Measurements from ENCODE around the gene MRPL40. TPM values are rescaled to one million over a fixed set of nuclear protein-coding genes. Genes with fewer than 3 reads are reported as not detected.

The MRPL40 gene
- total and polyA plus RNA-seq, 10 of the 15 experiments (the other 5 are each of a cell fraction or from before 2014, with no cell fraction given) = 41.2 to 207 (median 69.1) TPM

DNA sequence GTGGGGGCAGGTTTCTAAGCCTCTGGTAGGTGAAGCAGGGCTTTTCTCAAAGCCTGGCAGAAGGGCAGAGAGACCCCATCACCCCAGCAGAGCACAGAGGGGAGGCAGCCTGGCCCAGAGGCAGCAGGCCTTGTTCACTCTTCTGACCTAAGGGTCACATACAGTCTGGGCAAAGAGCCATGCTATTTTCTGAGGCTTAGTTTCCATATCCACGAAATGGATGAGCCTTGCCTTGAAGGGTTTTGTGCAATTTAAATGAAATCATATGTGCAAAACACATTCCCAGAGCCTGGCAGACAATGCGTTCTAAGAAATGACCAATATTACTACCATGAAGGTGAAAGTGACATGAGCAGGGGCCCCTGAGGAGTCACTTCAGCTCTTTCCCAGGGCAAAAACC is 45.3 kb upstream of the MRPL40 start:
- H3K4me2 ChIP-seq (ENCODE audit: control insufficient read depth, insufficient read depth) = no peak overlapping the region
- H3K9me3 ChIP-seq (replicated peaks; ENCODE audit: control insufficient read depth, insufficient read depth, low read length) = no peaks in the 10 kb centered on the region
- ATAC-seq (no peak), FAIRE-seq (no peak), DNase-seq (ENCODE audit: low read depth, low spot score) (no peak)
- intact Hi-C loops (cut with micrococcal nuclease; ENCODE audit: unreplicated experiment) (no loop called here), in situ Hi-C loops (cut with MboI) (no loop called here)
- no peaks in the 10 kb centered on the region; the same call in 1 of the 2 replicates for H4K20me1 ChIP-seq (ENCODE audit: control insufficient read depth, insufficient read depth)
- no peaks in the 10 kb centered on the region for H3K27me3 ChIP-seq (replicated peaks in 1 of 2; ENCODE audit: control insufficient read depth in 2 of 2, insufficient read depth in 2 of 2, low read length in 1 of 2)
- RAD21 ChIA-PET (ENCODE audit: unreplicated experiment) = no interaction called here
- BruUV-seq (replicated peaks) = no TSS peak
- H3K4me1 ChIP-seq (ENCODE audit: control insufficient read depth, insufficient read depth, low read length) = no peaks in the 10 kb centered on the region
- 94% methylated on average over 2 of the region's 2 CpGs for WGBS (ENCODE audit: insufficient coverage, insufficient replicate concordance, low lambda C conversion rate, missing lambda C conversion rate)
- no peak for TF ChIP-seq WRNIP1 (IDR thresholded peaks at IDR 0.05; ENCODE audit: borderline replicate concordance, low read depth, low read length)
- no peak for TF ChIP-seq CBX3 (IDR thresholded peaks at IDR 0.05; ENCODE audit: borderline replicate concordance, low read depth)
- TF ChIP-seq, protein P1, sequence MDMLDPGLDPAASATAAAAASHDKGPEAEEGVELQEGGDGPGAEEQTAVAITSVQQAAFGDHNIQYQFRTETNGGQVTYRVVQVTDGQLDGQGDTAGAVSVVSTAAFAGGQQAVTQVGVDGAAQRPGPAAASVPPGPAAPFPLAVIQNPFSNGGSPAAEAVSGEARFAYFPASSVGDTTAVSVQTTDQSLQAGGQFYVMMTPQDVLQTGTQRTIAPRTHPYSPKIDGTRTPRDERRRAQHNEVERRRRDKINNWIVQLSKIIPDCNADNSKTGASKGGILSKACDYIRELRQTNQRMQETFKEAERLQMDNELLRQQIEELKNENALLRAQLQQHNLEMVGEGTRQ (IDR thresholded peaks at IDR 0.05; ENCODE audit: borderline replicate concordance, low read depth, low read length) = no peak
- no peak for TF ChIP-seq CHD2 (IDR thresholded peaks at IDR 0.05; ENCODE audit: borderline replicate concordance, low read depth, low read length)
- no peak for TF ChIP-seq CHD4 (IDR thresholded peaks at IDR 0.05)
- TF ChIP-seq, protein P2, sequence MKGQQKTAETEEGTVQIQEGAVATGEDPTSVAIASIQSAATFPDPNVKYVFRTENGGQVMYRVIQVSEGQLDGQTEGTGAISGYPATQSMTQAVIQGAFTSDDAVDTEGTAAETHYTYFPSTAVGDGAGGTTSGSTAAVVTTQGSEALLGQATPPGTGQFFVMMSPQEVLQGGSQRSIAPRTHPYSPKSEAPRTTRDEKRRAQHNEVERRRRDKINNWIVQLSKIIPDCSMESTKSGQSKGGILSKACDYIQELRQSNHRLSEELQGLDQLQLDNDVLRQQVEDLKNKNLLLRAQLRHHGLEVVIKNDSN (IDR thresholded peaks at IDR 0.05; ENCODE audit: borderline replicate concordance, extremely low read length, insufficient read depth, low read depth, low read length) = no peak
- TF ChIP-seq, protein P3, sequence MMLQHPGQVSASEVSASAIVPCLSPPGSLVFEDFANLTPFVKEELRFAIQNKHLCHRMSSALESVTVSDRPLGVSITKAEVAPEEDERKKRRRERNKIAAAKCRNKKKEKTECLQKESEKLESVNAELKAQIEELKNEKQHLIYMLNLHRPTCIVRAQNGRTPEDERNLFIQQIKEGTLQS (IDR thresholded peaks at IDR 0.05; ENCODE audit: borderline replicate concordance, extremely low read depth, low read depth, low read length) = no peak
- TF ChIP-seq BACH1 (IDR thresholded peaks at IDR 0.05; ENCODE audit: borderline replicate concordance) = no peak
- TF ChIP-seq, protein P4, sequence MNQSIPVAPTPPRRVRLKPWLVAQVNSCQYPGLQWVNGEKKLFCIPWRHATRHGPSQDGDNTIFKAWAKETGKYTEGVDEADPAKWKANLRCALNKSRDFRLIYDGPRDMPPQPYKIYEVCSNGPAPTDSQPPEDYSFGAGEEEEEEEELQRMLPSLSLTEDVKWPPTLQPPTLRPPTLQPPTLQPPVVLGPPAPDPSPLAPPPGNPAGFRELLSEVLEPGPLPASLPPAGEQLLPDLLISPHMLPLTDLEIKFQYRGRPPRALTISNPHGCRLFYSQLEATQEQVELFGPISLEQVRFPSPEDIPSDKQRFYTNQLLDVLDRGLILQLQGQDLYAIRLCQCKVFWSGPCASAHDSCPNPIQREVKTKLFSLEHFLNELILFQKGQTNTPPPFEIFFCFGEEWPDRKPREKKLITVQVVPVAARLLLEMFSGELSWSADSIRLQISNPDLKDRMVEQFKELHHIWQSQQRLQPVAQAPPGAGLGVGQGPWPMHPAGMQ (IDR thresholded peaks at IDR 0.05; ENCODE audit: borderline replicate concordance) = no peak
- no peak overlapping the region for H3K4me3 ChIP-seq
- SMC1A ChIA-PET (ENCODE audit: uncharacterized antibody, unreplicated experiment) = no interaction called here
- H3K36me3 ChIP-seq (ENCODE audit: control insufficient read depth in 2 of 2, insufficient read depth in 2 of 2, low read length in 1 of 2) = peaks cover 28 to 34% of the 10 kb centered on the region in 2 experiments
- H3K9ac ChIP-seq (ENCODE audit: control insufficient read depth, insufficient read depth, low read length) = no peak overlapping the region
- no peak overlapping the region for H2AFZ ChIP-seq (ENCODE audit: control insufficient read depth, low read depth, low read length)
- CTCF ChIA-PET = interaction anchor here (0.6 kb wide), 1 partner anchor 91 kb away, joined by 3 read pairs; no protein-coding TSS in a partner anchor
- H3K27ac ChIP-seq (ENCODE audit: control insufficient read depth, insufficient read depth) = no peak overlapping the region
- POLR2A ChIA-PET = no interaction called here
- H3K79me2 ChIP-seq (ENCODE audit: control insufficient read depth, insufficient read depth, low read length) = no peaks in the 10 kb centered on the region
